HepG2 (cell line): ENCODE measurements around the gene SNRNP35. TPM values are rescaled to one million over a fixed set of nuclear protein-coding genes. Genes with fewer than 3 reads are reported as not detected.
"Not testable (repeated sequence)": the region's sequence is repeated elsewhere in the genome, so short reads cannot be mapped to it uniquely, and the experiment has no call there.

Experiments
- ATAC-seq: fragments of 200-7000 bp; cut with Tn5 transposase; 3 replicates; pipeline ENCODE4 v1.9.1; 2020; ENCODE audit warnings: mild to moderate bottlenecking, moderate library complexity
- BruUV-seq: library from RNA; stranded (reverse); fragments of 400-500 nt; replicated peaks from 2 replicates; lab custom pipeline; 2021; lab: Mats Ljungman, UMichigan
- CTCF ChIA-PET: fragments of 300-600 bp; formaldehyde crosslinking; extraction: SDS; loops from one replicate; lab custom pipeline; 2021; ENCODE audit warnings: low total read pairs, inconsistent platforms, low intra/inter-chr PET ratio; lab: Yijun Ruan, JAX
- POLR2A ChIA-PET: fragments of 350-600 bp; sonication (Branson Sonifier 250); formaldehyde crosslinking; loops from one replicate; lab custom pipeline; 2020; ENCODE audit warnings: antibody characterized with exemption, inconsistent platforms; lab: Yijun Ruan, JAX
- DNase-seq: peaks from one replicate; pipeline ENCODE4 v3.0.0-alpha.2; 2015; ENCODE audit warnings: low spot score
- FAIRE-seq: peaks from 3 replicates; lab custom pipeline; 2011; peaks lifted over from hg19 to GRCh38; lab: Jason Lieb, UNC
- H2AFZ ChIP-seq: one replicate; pipeline ENCODE4 v1.6.1; 2011; ENCODE audit warnings: low read length, inconsistent platforms
- H3K27ac ChIP-seq: fragments of 300-600 bp; 3 replicates; pipeline ENCODE4 v1.8.0; 2011; ENCODE audit warnings: mixed run types, mild to moderate bottlenecking, mixed read lengths, low read length, inconsistent platforms; ENCODE audit not compliant: insufficient read depth; ENCODE audit errors: extremely low read length
- H3K27me3 ChIP-seq, 2 experiments: fragments of 200-600 bp in 1 of 2; 2 replicates in 1 of 2; 3 replicates in 1 of 2; pipeline versions ENCODE4 v1.6.0 to v1.8.0; 2011; ENCODE audit warnings: low read length in 2 of 2, mild to moderate bottlenecking in 2 of 2, moderate library complexity in 2 of 2, inconsistent platforms in 1 of 2; ENCODE audit not compliant: insufficient read depth in 2 of 2, control insufficient read depth in 1 of 2
- H3K36me3 ChIP-seq, 2 experiments: fragments of 200-600 bp in 1 of 2; replicated peaks in 1 of 2; 2 replicates in 1 of 2; 3 replicates in 1 of 2; pipeline versions ENCODE4 v1.5.1 to v1.8.0; 2011; ENCODE audit warnings: low read length in 2 of 2, inconsistent platforms in 1 of 2; ENCODE audit not compliant: insufficient read depth in 2 of 2, control insufficient read depth in 1 of 2
- H3K4me1 ChIP-seq: 2 replicates; pipeline ENCODE4 v1.5.1; 2012; ENCODE audit warnings: low read length, inconsistent platforms; ENCODE audit not compliant: insufficient read depth
- H3K4me2 ChIP-seq: 2 replicates; pipeline ENCODE4 v1.6.0; 2011; ENCODE audit warnings: low read depth, low read length, inconsistent platforms
- H3K4me3 ChIP-seq, 3 experiments: fragments of 200-600 bp in 1 of 3; sonication (generic), shearing (Covaris generic) in 1 of 3; replicated peaks in 1 of 3; 2 replicates each; pipeline ENCODE4 v1.5.1; 2011 to 2016; ENCODE audit warnings: low read length in 3 of 3, inconsistent platforms in 2 of 3, low read depth in 2 of 3, mild to moderate bottlenecking in 2 of 3, control low read depth in 1 of 3, mixed read lengths in 1 of 3; ENCODE audit not compliant: insufficient read depth in 1 of 3
- H3K79me2 ChIP-seq: one replicate; pipeline ENCODE4 v1.6.1; 2011; ENCODE audit warnings: low read length, inconsistent platforms; ENCODE audit not compliant: insufficient read depth
- H3K9ac ChIP-seq: 2 replicates; pipeline ENCODE4 v1.6.0; 2011; ENCODE audit warnings: mild to moderate bottlenecking, low read depth, low read length, inconsistent platforms; ENCODE audit not compliant: insufficient read depth
- H3K9me3 ChIP-seq: 2 replicates; pipeline ENCODE4 v1.5.1; 2012; ENCODE audit warnings: mild to moderate bottlenecking, low read length
- H4K20me1 ChIP-seq: 2 replicates; pipeline ENCODE4 v1.6.0; 2011; ENCODE audit warnings: inconsistent platforms, mild to moderate bottlenecking, low read length, moderate library complexity; ENCODE audit not compliant: insufficient read depth
- AHR ChIP-seq: IDR thresholded peaks from 2 replicates; pipeline ENCODE4 v1.6.1; 2018; ENCODE audit warnings: missing genetic modification reagents, missing compliant biosample characterization
- CTCF ChIP-seq: sonication (generic); formaldehyde crosslinking; IDR thresholded peaks from 2 replicates; pipeline ENCODE4 v1.5.0; 2020; ENCODE audit warnings: mild to moderate bottlenecking, missing genetic modification reagents, moderate library complexity
- HCFC1 ChIP-seq: fragments of 150-350 bp; IDR thresholded peaks from 2 replicates; pipeline ENCODE4 v1.6.1; 2014; ENCODE audit warnings: low read depth, low read length
- PREB ChIP-seq: sonication (generic); formaldehyde crosslinking; IDR thresholded peaks from 2 replicates; pipeline ENCODE4 v1.4.0; 2020; ENCODE audit warnings: missing genetic modification reagents
- RXRB ChIP-seq: IDR thresholded peaks from 2 replicates; pipeline ENCODE4 v1.6.1; 2016; ENCODE audit warnings: borderline replicate concordance, missing genetic modification reagents, missing compliant biosample characterization
- SIX1 ChIP-seq: sonication (generic); formaldehyde crosslinking; IDR thresholded peaks from 2 replicates; pipeline ENCODE4 v1.4.0; 2020; ENCODE audit warnings: missing genetic modification reagents, borderline replicate concordance
- STAT5B ChIP-seq: sonication (generic); formaldehyde crosslinking; IDR thresholded peaks from 2 replicates; pipeline ENCODE4 v1.4.0; 2020; ENCODE audit warnings: missing genetic modification reagents
- ZFP36 ChIP-seq: fragments of 150-350 bp; IDR thresholded peaks from 2 replicates; pipeline ENCODE4 v1.6.1; 2018; ENCODE audit warnings: borderline replicate concordance, low read length, low read depth; ENCODE audit not compliant: partially characterized antibody
- ZMAT3 ChIP-seq: sonication (generic); formaldehyde crosslinking; conservative IDR thresholded peaks from 2 replicates; pipeline ENCODE4 v1.7.0; 2021; ENCODE audit warnings: missing genetic modification reagents
- ZNF33B ChIP-seq: sonication (generic); formaldehyde crosslinking; IDR thresholded peaks from 2 replicates; pipeline ENCODE4 v1.5.1; 2020; ENCODE audit warnings: mild to moderate bottlenecking, missing genetic modification reagents
- WGBS: methylation state at CpG from one replicate; pipeline ENCODE4 v1.1.6; 2017; ENCODE audit warnings: low lambda C conversion rate; 5-methylcytosine and 5-hydroxymethylcytosine counted together
- in situ Hi-C: cut with HindIII; loops from 2 replicates; pipeline ENCODE4 v1.10.0; 2017; ENCODE audit warnings: low pct_unique_long_range_greater_than_20kb; ENCODE audit not compliant: extremely low pct_ligation_motif_present
- intact Hi-C: fragments of 100-400 bp; cut with micrococcal nuclease; formaldehyde crosslinking; loops from one replicate; pipeline ENCODE4 v1.10.0; 2022; ENCODE audit not compliant: unreplicated experiment
- polyA plus RNA-seq, 8 experiments: library from polyadenylated mRNA; depleted of rRNA in 3 of 8; stranded (reverse) in 7 of 8; unstranded in 1 of 8; fragments of >200 nt; fragmentation: Illumina TruSeq in 4 of 8; extraction: Trizol in 4 of 8; gene quantifications; 2 replicates each; pipeline versions ENCODE4 v1.2.1 to v1.2.3, GENCODE V29; 2011 to 2016; ENCODE audit warnings: low read depth in 4 of 8, missing spikeins in 1 of 8, mixed read lengths in 1 of 8; ENCODE audit not compliant: insufficient read depth in 1 of 8
- total RNA-seq, 5 experiments: library from RNA; depleted of rRNA; stranded (reverse); fragments of >200 nt; fragmentation: Illumina TruSeq; extraction: Trizol; gene quantifications; 2 replicates each; pipeline ENCODE4 v1.2.3, GENCODE V29; 2016; ENCODE audit warnings: low read depth in 1 of 5
- TF ChIP-seq, protein P1 (sequence below): sonication (generic); formaldehyde crosslinking; IDR thresholded peaks from 2 replicates; pipeline ENCODE4 v1.8.1; 2023; ENCODE audit warnings: mild to moderate bottlenecking, missing genetic modification reagents
- TF ChIP-seq, protein P2 (sequence below): sonication (generic); formaldehyde crosslinking; IDR thresholded peaks from 2 replicates; pipeline ENCODE4 v1.9.0; 2022; ENCODE audit warnings: low read depth, missing genetic modification reagents

SNRNP35 gene
- total and polyA plus RNA-seq, 2 of the 13 experiments (the other 11 are each of a cell fraction or from before 2014, with no cell fraction given) = 11.3 to 22.6 TPM

DNA sequence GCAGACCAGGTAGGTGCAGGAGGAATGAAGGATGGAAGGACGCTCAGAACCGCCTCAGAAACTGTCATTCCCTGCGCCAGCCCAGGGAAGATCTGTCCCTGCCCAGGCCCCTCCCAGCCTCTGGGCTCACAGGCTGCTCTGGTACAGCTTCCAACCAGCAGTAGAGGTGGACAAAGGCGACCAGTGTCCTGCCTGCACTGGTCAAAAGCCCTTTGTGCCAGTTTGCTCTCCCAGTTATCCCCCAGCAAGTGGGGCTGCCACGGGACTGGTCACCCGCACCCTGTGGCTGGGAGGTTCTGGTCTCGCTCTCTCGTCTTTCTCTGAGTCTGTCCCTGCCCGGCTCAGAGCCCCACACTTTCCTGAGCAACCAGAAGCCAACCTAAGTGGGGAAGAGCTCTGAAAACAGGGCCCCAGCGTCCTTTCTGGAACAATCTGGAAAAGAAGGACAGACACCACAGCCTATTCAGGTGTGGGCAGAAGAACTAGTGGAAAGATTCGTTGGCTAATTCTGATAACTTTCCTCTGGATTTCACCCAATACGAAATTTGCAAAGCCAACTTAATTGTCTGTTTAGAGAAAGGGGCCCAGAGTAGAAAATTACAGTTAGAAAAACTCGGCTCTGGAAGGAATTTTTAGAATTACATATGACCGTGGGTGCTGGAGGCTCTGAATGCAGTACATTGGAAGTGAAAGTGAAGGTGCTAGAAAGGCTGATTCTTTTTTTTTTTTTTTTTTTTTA is 21.7 kb downstream of the SNRNP35 start:
- in situ Hi-C loops = no loop called here
- intact Hi-C loops = no loop called here
- WGBS = 98% methylated on average over 13 of the region's 14 CpGs
- BruUV-seq = no TSS peak
- ATAC-seq (no peak), FAIRE-seq (no peak), DNase-seq (no peak)
- Histone ChIP-seq H3K9me3 (no peaks in the 10 kb centered on the region), H3K79me2 (no peaks in the 10 kb centered on the region), H3K4me3 (no peak overlapping the region), H2AFZ (no peak overlapping the region), H3K36me3 (peaks cover 15 to 22% of the 10 kb centered on the region in 2 experiments; a peak in 4 of 5 replicates), H3K27ac (no peak overlapping the region), H3K9ac (no peak overlapping the region), H4K20me1 (no peaks in the 10 kb centered on the region), H3K27me3 (no peaks in the 10 kb centered on the region), H3K4me1 (peaks cover 6% of the 10 kb centered on the region; the same call in 1 of the 2 replicates), H3K4me2 (no peak overlapping the region)
- POLR2A ChIA-PET = no interaction called here
- CTCF ChIA-PET = no interaction called here
- TF ChIP-seq RXRB (CRISPR knock-in tag) (no peak), HCFC1 (no peak), ZNF33B (CRISPR knock-in tag) (no peak), SIX1 (CRISPR knock-in tag) (no peak), STAT5B (CRISPR knock-in tag) (no peak), AHR (CRISPR knock-in tag) (no peak), CTCF (CRISPR knock-in tag) (no peak), PREB (CRISPR knock-in tag) (no peak), ZFP36 (no peak), ZMAT3 (CRISPR knock-in tag) (no peak)
- TF ChIP-seq, protein P1, sequence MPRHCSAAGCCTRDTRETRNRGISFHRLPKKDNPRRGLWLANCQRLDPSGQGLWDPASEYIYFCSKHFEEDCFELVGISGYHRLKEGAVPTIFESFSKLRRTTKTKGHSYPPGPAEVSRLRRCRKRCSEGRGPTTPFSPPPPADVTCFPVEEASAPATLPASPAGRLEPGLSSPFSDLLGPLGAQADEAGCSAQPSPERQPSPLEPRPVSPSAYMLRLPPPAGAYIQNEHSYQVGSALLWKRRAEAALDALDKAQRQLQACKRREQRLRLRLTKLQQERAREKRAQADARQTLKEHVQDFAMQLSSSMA (CRISPR knock-in tag) = no peak
- TF ChIP-seq, protein P2, sequence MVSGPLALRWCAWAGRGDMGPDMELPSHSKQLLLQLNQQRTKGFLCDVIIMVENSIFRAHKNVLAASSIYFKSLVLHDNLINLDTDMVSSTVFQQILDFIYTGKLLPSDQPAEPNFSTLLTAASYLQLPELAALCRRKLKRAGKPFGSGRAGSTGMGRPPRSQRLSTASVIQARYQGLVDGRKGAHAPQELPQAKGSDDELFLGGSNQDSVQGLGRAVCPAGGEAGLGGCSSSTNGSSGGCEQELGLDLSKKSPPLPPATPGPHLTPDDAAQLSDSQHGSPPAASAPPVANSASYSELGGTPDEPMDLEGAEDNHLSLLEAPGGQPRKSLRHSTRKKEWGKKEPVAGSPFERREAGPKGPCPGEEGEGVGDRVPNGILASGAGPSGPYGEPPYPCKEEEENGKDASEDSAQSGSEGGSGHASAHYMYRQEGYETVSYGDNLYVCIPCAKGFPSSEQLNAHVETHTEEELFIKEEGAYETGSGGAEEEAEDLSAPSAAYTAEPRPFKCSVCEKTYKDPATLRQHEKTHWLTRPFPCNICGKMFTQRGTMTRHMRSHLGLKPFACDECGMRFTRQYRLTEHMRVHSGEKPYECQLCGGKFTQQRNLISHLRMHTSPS = no peak
- TF ChIP-seq, all 625 proteins: peak for 0

- H3K27ac ChIP-seq, in situ Hi-C loops, H3K9me3 ChIP-seq, BruUV-seq, FAIRE-seq, H3K27me3 ChIP-seq, POLR2A ChIA-PET, intact Hi-C loops, H2AFZ ChIP-seq, ATAC-seq, H3K4me1 ChIP-seq, H3K4me2 ChIP-seq, H3K4me3 ChIP-seq, DNase-seq, H3K79me2 ChIP-seq, H3K9ac ChIP-seq, H4K20me1 ChIP-seq, CTCF ChIA-PET: not testable (repeated sequence)
- WGBS = 96% methylated on average over 5 of the region's 5 CpGs
- H3K36me3 ChIP-seq = peaks cover 12 to 22% of the 10 kb centered on the region in 2 experiments; a peak in 4 of 5 replicates
These were observed 23.3 kb downstream of the SNRNP35 start for GRCh38 chr12:123481251-123481650.
